Fibroblast of lung (primary cell): ENCODE measurements around the gene THSD7A. TPM values are rescaled to one million over a fixed set of nuclear protein-coding genes. Genes with fewer than 3 reads are reported as not detected.

Experiments used
- DNase-seq, 2 donors: peaks; one replicate each; pipeline versions ENCODE4 v3.0.0 to v3.0.0-alpha.2; 2010; ENCODE audit warnings: low read depth in 2 of 2
- H2AFZ ChIP-seq: 2 replicates; pipeline ENCODE4 v1.5.1; 2012; ENCODE audit warnings: low read length, control low read depth, inconsistent platforms
- H3K27ac ChIP-seq: 2 replicates; pipeline ENCODE4 v1.5.1; 2011; ENCODE audit warnings: low read length, control low read depth; ENCODE audit not compliant: insufficient read depth
- H3K27me3 ChIP-seq: 2 replicates; pipeline ENCODE4 v1.5.1; 2011; ENCODE audit warnings: mild to moderate bottlenecking, low read length; ENCODE audit not compliant: control insufficient read depth, insufficient read depth
- H3K36me3 ChIP-seq: 2 replicates; pipeline ENCODE4 v1.5.1; 2011; ENCODE audit warnings: low read length; ENCODE audit not compliant: control insufficient read depth, insufficient read depth
- H3K4me1 ChIP-seq: 2 replicates; pipeline ENCODE4 v1.5.1; 2011; ENCODE audit warnings: low read length; ENCODE audit not compliant: control insufficient read depth, insufficient read depth; ENCODE audit errors: extremely low read depth
- H3K4me2 ChIP-seq: 2 replicates; pipeline ENCODE4 v1.5.1; 2011; ENCODE audit warnings: low read length, control low read depth; ENCODE audit not compliant: insufficient read depth; ENCODE audit errors: extremely low read depth
- H3K4me3 ChIP-seq, 4 experiments: fragments of 200-600 bp in 1 of 4; sonication (generic) in 1 of 4; replicated peaks in 1 of 4; 2 replicates each; pipeline ENCODE4 v1.5.1; 2011 to 2016; ENCODE audit warnings: low read length in 4 of 4, low read depth in 3 of 4, mild to moderate bottlenecking in 3 of 4, control low read depth in 2 of 4, inconsistent platforms in 1 of 4, mixed read lengths in 1 of 4; ENCODE audit not compliant: insufficient read depth in 1 of 4; ENCODE audit errors: control extremely low read depth in 1 of 4
- H3K79me2 ChIP-seq: 2 replicates; pipeline ENCODE4 v1.5.1; 2012; ENCODE audit warnings: mild to moderate bottlenecking, low read length, inconsistent platforms; ENCODE audit not compliant: control insufficient read depth, insufficient read depth
- H3K9ac ChIP-seq: 2 replicates; pipeline ENCODE4 v1.5.1; 2011; ENCODE audit warnings: mild to moderate bottlenecking, low read length, control low read depth; ENCODE audit not compliant: insufficient read depth
- H3K9me3 ChIP-seq: 2 replicates; pipeline ENCODE4 v1.5.1; 2012; ENCODE audit warnings: low read depth, low read length; ENCODE audit not compliant: control insufficient read depth, insufficient read depth
- H4K20me1 ChIP-seq: 2 replicates; pipeline ENCODE4 v1.5.1; 2011; ENCODE audit warnings: low read length; ENCODE audit not compliant: control insufficient read depth, insufficient read depth; ENCODE audit errors: extremely low read depth
- CTCF ChIP-seq, 2 donors: IDR thresholded peaks in 1 of 2; conservative IDR thresholded peaks in 1 of 2; 1 replicate in 1 of 2; 2 replicates in 1 of 2; pipeline ENCODE4 v1.5.1; 2011 to 2012; ENCODE audit warnings: low read length in 2 of 2, control low read depth in 1 of 2, inconsistent platforms in 1 of 2, low read depth in 1 of 2, mild to moderate bottlenecking in 1 of 2
- EZH2 ChIP-seq: IDR thresholded peaks from 2 replicates; pipeline ENCODE4 v1.5.1; 2012; ENCODE audit warnings: low read length, control low read depth, mild to moderate bottlenecking; ENCODE audit errors: missing control alignments
- polyA plus RNA-seq, 2 donors: library from polyadenylated mRNA; depleted of rRNA in 1 of 2; stranded (reverse) in 1 of 2; unstranded in 1 of 2; fragments of >200 nt; gene quantifications; 2 replicates each; pipeline ENCODE4 v1.2.1, GENCODE V29; 2011 to 2012; ENCODE audit warnings: missing spikeins in 1 of 2
- total RNA-seq: library from RNA; depleted of rRNA; stranded (reverse); fragments of >200 nt; gene quantifications from 2 replicates; pipeline ENCODE4 v1.2.1, GENCODE V29; 2014

The THSD7A gene
- total and polyA plus RNA-seq, 2 donors (not counting 1 experiment from before 2014, with no cell fraction given) = 0.02 to 0.83 TPM

GRCh38 chr7:11579141-11579540 is 252.9 kb downstream of the THSD7A start:
- DNase-seq = no peak
- Histone ChIP-seq H3K27me3 (no peaks in the 10 kb centered on the region), H3K9ac (no peak overlapping the region), H3K9me3 (no peaks in the 10 kb centered on the region), H2AFZ (no peak overlapping the region), H3K4me2 (no peak overlapping the region), H3K36me3 (no peaks in the 10 kb centered on the region), H3K79me2 (no peaks in the 10 kb centered on the region), H3K4me1 (no peaks in the 10 kb centered on the region), H3K4me3 (no peak overlapping the region), H4K20me1 (no peaks in the 10 kb centered on the region), H3K27ac (no peak overlapping the region)
- TF ChIP-seq CTCF (conservative IDR thresholded peaks at IDR 0.05 in 1 of 2, IDR thresholded peaks at IDR 0.05 in 1 of 2; ENCODE audit: low read depth in 1 of 2, low read length in 2 of 2) = no peak
- TF ChIP-seq EZH2 = no peak

GRCh38 chr7:11576310-11576709 is 255.7 kb downstream of the THSD7A start:
- Histone ChIP-seq H3K79me2 (no peaks in the 10 kb centered on the region), H3K27ac (no peak overlapping the region), H3K27me3 (no peaks in the 10 kb centered on the region), H3K9ac (no peak overlapping the region), H4K20me1 (no peaks in the 10 kb centered on the region), H3K4me1 (no peaks in the 10 kb centered on the region), H3K36me3 (no peaks in the 10 kb centered on the region), H3K9me3 (no peaks in the 10 kb centered on the region), H3K4me2 (no peak overlapping the region), H2AFZ (no peak overlapping the region), H3K4me3 (no peak overlapping the region)
- no peak for DNase-seq
- TF ChIP-seq EZH2 = no peak
- no peak for TF ChIP-seq CTCF (conservative IDR thresholded peaks at IDR 0.05 in 1 of 2, IDR thresholded peaks at IDR 0.05 in 1 of 2; ENCODE audit: low read depth in 1 of 2, low read length in 2 of 2)

GRCh38 chr7:11573128-11573750 is 258.8 kb downstream of the THSD7A start:
- TF ChIP-seq EZH2 = no peak
- Histone ChIP-seq H3K9ac (no peak overlapping the region), H4K20me1 (no peaks in the 10 kb centered on the region)

More at GRCh38 chr7:11573128-11573750, 258.8 kb downstream of the THSD7A start:
- Histone ChIP-seq H3K36me3 (no peaks in the 10 kb centered on the region), H3K4me1 (no peaks in the 10 kb centered on the region), H3K9me3 (no peaks in the 10 kb centered on the region), H3K27ac (no peak overlapping the region), H3K27me3 (no peaks in the 10 kb centered on the region), H3K4me3 (no peak overlapping the region), H3K79me2 (no peaks in the 10 kb centered on the region), H2AFZ (no peak overlapping the region), H3K4me2 (no peak overlapping the region)
- DNase-seq = no peak
